ENCODE results near the gene SCN1B.
"Not testable (repeated sequence)": the region's sequence is repeated elsewhere in the genome, so short reads cannot be mapped to it uniquely, and the experiment has no call there.

SCN1B gene

DNA sequence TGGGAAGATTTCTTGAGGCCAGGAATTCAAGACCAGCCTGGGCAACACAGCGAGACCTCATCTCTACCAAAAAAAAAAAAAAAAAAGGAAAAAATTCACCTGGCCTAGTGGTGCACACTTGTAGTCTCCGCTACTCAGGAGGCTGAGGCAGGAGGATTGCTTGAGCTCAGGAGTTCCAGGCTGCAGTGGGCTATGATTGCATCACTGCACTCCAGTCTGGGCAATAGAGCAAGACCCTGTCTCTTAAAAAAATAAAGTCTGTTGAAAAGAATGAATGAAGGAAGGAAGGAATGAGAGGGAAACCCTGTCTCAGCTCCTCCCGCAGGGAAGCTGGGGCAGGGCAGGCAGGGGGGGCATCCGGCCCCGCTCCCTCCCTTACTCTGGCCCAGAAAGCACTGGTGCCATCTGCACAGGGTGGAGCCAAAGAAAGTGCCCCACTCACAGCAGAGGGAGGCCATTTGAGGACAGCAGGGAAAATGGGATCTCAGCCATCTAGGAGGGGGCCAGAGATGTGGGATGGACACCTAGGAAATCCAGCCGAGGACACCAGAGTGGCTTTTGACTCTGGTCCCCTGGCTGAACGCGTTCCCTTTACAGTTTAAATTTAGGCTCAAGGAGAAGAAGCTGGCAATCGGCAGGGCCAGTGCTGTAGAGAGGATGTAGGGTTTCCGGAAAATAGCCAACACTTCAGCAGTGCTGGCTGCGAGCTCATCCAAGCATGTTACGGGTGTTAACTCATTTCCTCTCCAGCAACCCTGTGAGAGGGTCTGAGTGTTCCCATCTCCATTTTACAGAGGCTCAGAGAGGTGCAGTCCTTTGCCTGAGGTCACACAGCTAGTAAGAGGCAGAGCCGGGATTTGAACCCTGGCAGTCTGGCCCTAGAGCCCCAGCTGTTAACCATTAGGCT, 7.7 kb downstream of the SCN1B start:
- DNase-seq (ENCODE audit: low read depth) = no peak

DNA sequence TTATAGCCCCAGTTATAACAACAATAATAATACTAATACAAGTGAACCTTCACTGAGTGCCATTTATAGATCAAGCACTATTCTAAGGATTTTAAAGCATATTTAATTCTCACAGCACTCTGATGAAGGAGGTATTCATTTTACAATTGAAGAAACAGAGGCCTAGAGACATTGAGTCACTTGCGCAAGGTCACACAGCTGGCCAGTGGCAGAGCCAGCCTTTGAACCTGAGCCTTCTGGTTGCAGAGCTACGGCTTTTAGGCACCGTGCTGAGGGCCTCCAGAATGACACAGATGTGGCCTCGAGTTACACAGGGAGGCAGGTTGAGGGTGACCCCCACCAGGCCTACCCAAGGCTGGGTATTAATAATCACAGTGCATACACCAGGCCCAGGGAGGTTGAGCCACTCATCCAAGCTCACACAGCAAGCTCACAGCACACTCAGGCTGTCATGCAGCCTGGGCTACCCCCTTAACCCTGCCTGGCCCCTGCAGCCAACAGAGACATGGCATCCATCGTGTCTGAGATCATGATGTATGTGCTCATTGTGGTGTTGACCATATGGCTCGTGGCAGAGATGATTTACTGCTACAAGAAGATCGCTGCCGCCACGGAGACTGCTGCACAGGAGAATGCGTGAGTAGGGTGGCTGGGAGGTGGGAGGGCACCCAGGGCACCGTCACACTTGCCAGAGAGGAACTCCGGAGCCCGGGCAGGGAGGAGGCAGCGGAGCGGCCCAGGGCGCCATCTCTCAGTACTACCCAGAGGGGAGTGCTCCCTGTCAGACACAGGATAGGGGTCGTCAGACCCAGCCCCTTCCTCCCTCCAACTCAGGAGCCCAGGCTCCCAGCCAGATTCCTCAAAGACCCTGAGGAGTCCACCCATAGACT, 8.6 kb downstream of the SCN1B start:
- no peak for DNase-seq (ENCODE audit: low read depth)

DNA sequence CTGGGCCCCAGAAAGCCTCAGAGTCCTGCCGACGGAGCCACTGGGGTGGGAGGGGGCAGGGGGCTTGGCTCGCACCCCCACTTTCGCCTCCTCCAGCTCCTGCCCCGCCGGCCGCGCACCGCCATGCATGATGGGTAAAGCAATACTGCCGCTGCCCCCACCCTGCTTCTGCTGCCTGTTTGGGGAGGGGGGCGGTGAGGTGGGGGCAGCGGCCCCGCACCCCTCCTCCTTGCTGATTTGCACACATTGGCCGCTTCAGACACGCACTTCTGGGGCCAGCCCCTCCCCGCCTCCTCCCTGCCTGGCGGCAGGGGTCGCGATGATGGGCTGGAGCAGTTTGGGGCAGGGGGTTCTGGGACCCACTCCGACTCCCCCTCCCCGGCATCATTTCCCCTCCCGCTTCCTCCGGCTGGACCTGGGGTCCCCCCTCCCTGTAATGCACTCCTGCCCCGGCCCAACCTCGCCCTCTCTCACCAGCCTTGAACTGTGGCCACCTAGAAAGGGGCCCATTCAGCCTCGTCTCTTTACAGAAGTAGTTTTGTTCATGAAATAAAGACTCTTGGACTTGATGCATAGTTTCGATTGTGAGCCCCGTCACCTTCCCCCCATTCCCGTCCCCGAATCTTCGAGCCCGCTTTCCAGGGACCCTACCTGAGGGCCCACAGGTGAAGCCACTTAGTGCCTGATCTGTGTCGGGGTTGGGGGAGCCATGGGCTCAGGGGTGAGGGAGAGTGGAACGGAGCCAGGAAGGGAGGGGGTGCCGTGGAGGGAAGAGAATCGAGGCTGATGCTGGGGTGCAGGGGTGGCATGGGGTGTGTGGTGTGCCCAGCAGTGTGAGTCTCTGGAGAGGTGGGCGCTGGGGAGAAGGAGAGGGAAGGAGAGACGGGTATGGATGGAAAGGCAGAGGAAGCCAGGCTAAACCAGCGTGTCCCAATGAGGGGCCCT, 9.9 kb downstream of the SCN1B start:
- DNase-seq (ENCODE audit: low read depth) = no peak

DNA sequence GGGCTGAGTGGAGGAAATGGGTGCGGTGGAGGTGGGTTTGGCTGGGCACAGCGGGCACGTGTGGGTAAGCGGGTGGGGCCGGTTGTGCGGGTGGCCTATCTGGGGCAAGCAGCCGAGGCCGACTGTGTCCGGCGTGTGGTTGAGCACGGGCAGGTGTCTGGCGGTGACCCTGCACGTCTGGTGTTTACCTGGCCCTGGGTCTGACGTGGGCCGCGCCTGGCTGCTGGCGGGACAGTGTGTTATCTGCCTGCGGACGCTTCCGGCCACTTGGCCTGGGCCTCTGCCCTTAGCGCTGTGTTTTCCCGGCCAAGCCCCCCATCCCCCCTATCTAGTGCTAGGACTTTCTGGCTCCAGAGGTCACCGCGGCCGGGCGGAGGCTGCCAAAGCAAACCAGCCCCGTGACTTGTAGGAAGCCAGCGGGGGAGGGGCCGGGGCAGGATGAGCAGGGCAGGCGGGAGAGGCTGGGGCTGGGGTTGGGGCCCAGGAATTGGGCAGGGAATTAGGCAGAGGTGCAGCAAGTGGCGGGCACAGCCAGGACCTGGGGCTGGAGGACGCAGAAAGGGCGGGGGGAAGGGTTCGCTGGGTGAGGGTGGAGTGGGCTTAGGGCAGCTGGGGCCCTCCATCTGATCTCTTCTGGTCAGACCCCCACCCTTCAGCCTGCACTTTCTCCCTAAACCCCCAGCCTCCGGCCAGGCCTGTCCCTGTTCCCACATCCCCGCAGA, 10.7 kb downstream of the SCN1B start:
- no peak for DNase-seq (ENCODE audit: low read depth)

DNA sequence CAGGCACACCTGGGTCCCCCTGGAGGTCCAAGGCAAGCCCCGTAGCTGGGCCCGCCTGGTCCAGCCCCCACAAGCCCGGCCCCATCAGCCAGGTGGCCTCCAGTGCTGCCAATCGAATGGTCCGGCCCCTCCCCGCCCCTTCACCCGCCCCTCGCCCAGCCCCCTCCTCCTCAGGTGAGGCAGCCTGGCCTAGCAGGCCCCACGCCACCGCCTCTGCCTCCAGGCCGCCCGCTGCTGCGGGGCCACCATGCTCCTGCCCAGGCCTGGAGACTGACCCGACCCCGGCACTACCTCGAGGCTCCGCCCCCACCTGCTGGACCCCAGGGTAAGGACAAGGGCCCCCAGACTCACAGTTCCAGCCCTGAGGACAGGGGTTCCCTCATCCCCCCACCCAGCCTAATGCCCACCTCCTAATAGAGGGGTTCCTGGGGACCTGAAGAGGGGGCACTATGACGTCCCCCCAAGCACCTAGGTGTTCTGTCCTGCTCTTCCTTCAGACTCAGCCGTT, 11.3 kb downstream of the SCN1B start, which contains the start of gene HPN:
TSS of gene HPN (plus strand) at position 174 of the 508 bp plus-strand sequence. CDS start 786 bp downstream, outside the sequence.
- no peak for DNase-seq (ENCODE audit: low read depth)

DNA sequence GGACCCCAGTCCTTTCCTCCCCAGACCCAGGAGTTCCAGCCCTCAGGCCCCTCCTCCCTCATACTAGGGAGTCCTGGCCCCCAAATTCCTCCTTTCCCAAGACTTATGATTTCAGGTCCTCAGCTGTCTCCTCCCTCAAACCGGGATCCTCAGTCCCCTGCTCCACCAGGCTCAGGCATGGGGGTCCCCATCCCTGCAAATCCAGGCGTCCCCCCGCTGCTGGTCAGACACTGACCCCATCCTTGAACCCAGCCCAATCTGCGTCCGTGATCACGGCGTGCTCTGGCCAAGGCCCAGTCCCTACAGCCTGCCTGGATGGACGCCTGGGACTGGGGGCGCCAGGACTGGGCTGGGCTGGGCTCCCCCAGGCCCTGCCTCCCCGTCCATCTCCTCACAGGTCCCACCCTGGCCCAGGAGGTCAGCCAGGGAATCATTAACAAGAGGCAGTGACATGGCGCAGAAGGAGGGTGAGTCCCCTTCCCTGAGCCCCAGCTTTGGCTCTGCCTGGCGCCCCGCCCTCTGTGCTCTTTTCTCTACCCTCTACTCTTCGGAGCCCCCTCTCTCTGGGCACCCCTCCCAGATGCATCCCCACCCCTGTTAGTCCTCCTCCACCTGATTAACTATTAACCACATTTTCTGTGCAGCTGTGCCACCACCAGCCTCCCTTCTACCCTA, 11.9 kb downstream of the SCN1B start:
- DNase-seq (ENCODE audit: low read depth) = no peak

DNA sequence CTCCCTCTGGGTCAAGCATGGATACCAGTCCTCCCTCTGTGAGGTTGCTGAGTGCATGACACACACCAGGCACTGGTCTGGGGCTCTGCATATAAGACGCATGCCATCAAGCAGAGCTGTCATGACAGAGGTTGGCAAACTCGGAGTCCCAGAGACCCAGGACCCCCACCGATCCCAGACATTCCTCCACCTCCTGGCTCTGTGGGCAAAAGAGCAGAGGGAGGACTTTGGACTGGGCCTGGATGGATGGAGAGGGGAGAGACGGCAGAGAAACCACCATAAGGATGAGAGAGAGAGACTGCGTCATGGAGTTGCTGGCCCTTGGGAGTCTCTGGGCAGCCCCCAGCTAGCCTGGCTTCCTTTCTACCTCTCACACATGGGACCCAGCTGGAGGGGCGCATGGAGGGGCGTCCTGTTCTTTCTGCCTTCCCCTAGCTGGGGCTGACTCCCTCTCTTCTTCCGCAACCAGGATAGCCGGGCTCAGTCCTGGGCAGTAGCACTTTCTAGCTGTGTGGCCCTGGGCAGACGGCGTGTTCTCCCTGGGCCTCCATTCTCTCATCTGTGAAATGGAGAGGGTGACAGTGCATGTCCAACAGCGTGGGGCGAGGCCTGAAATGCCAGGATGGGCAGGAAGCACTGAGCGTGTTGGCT, 12.8 kb downstream of the SCN1B start:
- DNase-seq (ENCODE audit: low read depth) = no peak

DNA sequence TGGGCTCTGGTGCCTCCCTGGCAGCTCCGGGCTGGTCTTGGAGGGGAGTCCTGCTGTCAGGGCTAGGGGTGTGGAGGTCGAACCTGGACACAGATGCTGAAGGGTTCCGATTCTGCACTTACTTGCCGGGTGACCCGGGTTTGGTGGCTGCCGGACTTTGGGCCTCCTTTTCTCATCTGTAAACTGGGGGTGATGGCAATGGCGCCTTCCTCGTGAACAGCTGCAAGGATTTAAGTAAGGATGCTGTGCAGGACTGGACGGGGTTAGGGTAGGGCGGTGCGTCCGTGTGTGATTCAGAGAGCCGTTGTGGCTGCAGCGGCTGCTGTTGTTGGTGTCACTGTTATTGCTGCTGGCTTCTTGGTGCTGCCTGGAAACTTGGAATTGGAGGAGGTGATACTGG, 13.6 kb downstream of the SCN1B start:
- no peak for DNase-seq (ENCODE audit: low read depth)

DNA sequence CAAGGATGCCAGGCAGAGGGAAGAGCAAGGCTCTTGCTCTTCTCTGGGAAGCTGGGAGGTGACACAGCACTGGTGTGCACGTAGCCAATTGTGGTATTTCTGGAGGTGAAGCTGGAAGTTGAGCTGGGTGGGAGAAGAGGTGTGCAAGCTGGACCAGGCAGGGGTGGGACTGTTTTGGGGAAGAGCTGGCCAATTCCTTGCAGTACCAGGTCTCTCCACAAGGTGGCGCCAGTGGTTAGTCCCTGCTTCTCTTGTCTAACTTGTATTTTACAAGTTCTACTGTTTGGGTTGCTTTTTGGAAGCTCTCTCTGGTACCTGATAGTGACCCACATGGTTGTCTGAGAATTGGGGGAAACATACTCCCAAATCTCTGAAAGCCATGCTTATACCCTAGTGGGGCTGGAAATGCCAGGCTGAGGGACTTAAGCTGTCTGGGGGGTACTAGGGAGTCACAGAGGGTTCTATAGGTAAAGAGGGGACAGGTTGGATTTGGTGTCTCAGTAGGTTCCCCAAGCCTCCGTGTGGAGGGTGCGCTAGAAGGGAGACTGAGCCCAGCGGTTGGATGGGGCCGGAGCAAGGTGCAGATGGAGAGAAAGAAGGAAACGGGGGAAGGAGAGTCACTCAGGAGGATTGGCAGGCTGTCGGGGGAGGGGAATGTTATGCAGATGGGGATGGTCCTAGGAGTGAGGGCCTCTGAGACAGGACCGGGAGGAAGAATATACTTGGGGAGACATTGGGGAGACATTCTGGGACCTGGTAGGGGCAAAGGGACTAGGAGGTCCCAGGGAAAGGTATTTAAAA, 14.2 kb downstream of the SCN1B start:
- peak; percentile 46 for DNase-seq (ENCODE audit: low read depth)

DNA sequence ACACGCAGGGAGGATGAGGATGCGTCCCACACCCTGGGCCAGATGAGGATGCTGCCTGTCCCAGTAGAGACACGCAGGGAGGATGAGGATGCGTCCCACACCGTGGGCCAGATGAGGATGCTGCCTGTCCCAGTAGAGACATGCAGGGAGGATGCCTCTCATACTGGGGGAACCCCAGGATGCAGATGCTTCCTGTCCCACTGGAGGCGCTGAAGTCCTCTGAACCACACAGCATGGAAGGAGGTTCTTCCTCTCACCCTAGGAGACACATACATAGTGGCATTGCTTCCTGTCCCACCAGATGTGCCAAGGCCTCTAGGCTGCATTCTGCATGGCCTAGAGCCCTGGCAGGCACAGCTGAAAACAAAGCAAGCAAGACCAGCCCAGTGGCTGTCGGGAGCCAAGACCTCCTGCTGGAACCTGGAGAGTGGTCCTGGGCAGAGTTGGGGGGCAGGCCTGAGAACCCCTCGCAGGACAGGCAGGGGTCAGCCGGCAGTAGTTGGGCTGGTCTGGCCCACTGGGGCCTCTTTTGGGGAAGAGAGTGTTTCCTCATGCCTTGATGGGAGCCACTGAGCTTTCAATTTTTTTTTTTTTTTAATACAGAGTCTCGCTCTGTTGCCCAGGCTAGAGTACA, 15.5 kb downstream of the SCN1B start:
- DNase-seq (ENCODE audit: low read depth) = peak; percentile 36

DNA sequence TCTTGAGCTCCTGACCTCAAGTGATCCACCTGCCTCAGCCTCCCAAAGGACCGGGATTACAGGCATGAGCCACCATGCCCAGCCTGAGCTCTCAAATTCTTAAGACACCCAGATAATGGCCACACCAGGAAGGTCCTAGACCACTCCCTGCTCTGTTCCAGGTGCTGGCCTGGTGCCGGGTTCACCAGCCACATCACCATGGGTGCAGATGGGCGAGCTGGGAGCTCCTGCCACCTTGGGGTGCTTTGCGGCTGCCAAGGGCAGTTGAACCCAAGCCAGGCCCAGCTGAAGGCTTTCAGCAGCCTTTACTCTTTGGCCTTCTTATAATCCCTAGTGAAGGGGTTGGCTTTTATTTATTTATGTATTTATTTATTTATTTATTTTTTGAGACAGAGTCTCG, 16.2 kb downstream of the SCN1B start:
- DNase-seq (ENCODE audit: low read depth) = no peak

DNA sequence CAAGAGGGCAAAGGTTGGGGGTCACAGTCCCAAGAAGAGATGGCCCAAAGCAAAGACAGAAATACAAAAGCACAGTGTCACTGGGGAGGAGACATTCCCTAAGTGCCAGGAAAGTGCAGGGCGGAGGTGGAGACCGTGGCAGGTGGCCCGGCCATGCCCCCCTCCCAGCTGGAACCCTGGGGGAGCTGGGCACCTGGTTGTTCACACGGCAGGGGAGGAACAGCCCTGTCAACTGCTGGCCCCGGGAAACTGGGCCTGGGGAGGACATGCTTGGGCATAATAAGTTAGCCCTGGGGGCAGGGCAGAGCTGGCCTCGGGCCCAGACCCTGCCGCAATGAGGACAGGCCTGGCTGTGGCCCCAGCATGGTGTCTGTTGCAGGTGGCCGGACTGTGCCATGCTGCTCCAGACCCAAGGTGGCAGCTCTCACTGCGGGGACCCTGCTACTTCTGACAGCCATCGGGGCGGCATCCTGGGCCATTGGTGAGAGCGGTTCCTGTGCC, 18.7 kb downstream of the SCN1B start:
- DNase-seq (ENCODE audit: low read depth) = no peak

DNA sequence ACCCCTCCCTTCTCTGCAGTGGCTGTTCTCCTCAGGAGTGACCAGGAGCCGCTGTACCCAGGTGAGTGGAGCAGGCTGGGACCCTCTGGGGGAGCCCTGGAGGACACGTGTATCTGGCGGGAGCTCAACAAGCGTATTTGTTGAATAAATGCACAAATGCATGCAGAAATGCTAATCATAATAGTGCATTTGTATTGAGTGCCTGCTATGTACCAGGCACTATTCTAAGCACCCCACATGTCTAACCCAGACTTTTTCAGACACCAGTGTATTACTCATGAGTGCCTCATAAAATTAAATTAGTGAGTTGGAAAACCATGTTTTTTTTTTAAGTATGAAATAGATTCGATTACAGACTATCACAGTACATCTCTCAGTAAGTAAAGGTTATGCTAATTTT, 19.2 kb downstream of the SCN1B start:
- DNase-seq (ENCODE audit: low read depth) = no peak

DNA sequence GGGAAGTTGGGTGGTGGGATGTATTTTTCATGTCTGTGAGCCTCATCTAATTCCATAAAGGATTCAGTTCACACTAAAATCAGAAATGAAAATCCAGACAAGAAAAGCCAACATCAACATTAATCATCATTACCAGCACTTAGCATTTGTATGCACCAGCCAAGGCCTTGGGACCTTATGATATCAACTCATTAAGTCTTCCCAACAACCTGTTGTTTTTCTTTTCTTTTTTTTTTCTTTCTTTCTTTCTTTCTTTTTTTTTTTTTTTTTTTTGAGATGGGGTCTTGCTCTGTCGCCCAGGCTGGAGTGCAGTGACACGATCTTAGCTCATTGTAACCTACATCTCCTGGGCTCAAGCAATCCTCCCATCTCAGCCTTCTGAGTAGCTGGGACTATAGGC, 20.4 kb downstream of the SCN1B start:
- not testable (repeated sequence) for DNase-seq (ENCODE audit: low read depth)

DNA sequence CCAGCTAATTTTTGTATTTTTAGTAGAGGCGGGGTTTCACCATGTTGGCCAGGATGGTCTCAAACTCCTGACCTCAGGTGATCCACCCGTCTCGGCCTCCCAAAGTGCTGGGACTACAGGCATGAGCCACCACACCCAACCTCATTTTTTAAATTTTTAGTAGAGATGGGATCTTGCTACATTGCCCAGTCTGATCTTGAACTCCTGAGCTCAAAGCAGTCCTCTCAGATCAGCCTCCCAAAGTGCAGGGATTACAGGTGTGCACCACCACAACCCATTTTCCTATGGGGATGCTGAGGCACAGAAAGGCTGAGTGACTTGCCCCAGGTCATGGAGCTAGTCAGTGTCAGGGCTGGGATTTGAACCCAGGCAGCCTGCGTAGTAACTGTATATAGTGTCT, 21.0 kb downstream of the SCN1B start:
- DNase-seq (ENCODE audit: low read depth) = not testable (repeated sequence)

DNA sequence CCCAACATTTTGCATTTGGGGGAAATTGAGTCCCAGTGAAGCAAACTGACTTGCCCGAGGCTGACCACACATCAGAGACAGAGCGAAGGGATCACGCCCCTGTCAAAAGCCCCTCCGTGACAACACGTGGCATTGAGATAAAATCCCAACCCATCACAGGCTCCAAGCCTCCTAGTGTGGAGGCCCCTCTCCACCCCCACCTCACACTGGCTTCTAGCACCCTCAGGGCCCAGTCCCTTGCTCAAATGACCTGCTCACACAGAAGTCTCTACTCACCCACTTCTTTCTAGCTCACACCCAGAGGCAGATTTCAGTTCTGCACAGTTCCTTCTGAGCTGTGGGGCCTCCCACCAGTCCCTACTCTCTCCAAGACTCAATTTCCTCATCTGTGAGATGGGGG, 21.5 kb downstream of the SCN1B start:
- no peak for DNase-seq (ENCODE audit: low read depth)

DNA sequence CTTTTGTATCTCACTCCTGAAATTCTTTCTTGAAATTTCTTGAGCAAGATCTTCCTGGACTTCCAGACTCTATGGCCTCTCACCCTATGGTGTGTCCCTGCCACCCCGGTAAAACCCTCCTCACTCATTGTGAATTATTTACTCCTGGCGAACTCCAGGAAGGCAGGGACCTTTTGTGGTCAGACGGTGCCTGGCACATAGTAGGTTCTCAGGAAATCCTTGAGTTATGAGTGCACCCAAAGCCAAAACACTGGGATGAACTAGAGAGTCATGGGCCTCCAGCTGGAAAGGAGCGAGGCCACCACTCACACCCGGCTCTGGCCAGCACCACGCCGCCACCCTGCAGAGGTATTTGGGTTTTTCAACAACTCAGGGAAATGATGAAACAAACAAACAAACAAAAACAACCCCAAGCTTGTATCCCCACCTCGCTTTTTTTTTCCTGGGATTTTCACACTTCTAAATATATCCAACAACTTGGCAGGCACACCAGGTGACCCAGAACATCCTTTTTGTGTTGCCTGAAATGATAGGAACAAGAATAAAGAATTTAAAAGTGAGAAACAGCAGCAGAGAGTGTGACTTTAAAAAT, 22.4 kb downstream of the SCN1B start:
- DNase-seq (ENCODE audit: low read depth) = no peak
